GM10847 (cell line): ENCODE measurements around the gene HPCAL1.

ENCODE experiments used
- POLR2A ChIP-seq: IDR thresholded peaks from 2 replicates; pipeline ENCODE4 v1.6.1; 2011; ENCODE audit not compliant: insufficient read length; ENCODE audit errors: extremely low read depth

Gene HPCAL1

GRCh38 chr2:10339647-10340592, 37.2 kb downstream of the HPCAL1 start:
- TF ChIP-seq POLR2A, result no peak

GRCh38 chr2:10340593-10340975, 37.9 kb downstream of the HPCAL1 start:
- TF ChIP-seq POLR2A, result no peak

- TF ChIP-seq POLR2A, result no peak
Observed at GRCh38 chr2:10341193-10341592, 38.5 kb downstream of the HPCAL1 start.

- TF ChIP-seq POLR2A, result no peak
Observed at GRCh38 chr2:10342245-10342951, 39.7 kb downstream of the HPCAL1 start.

GRCh38 chr2:10343191-10343590, 40.5 kb downstream of the HPCAL1 start:
- no peak for TF ChIP-seq POLR2A

GRCh38 chr2:10343658-10344057, 41.0 kb downstream of the HPCAL1 start:
- TF ChIP-seq POLR2A, result no peak

- TF ChIP-seq POLR2A, result no peak
Observed at GRCh38 chr2:10344105-10345066, 41.7 kb downstream of the HPCAL1 start.

- no peak for TF ChIP-seq POLR2A
Observed at GRCh38 chr2:10345126-10345525, 42.4 kb downstream of the HPCAL1 start.

GRCh38 chr2:10345813-10346212, 43.1 kb downstream of the HPCAL1 start:
- no peak for TF ChIP-seq POLR2A

- no peak for TF ChIP-seq POLR2A
Observed at GRCh38 chr2:10346929-10347561, 44.3 kb downstream of the HPCAL1 start.

- no peak for TF ChIP-seq POLR2A
Observed at GRCh38 chr2:10347562-10347948, 44.9 kb downstream of the HPCAL1 start.

- no peak for TF ChIP-seq POLR2A
Observed at GRCh38 chr2:10348891-10349290, 46.2 kb downstream of the HPCAL1 start.

GRCh38 chr2:10350761-10351160, 48.1 kb downstream of the HPCAL1 start:
- no peak for TF ChIP-seq POLR2A

GRCh38 chr2:10352361-10352760, 49.7 kb downstream of the HPCAL1 start:
- TF ChIP-seq POLR2A, result no peak

- TF ChIP-seq POLR2A, result no peak
Observed at GRCh38 chr2:10352972-10353371, 50.3 kb downstream of the HPCAL1 start.
